HG03442 (cell line): Measurements from ENCODE around the gene PTPRG.

Source experiments
- ATAC-seq: cut with Tn5 transposase; IDR thresholded peaks from one replicate; pipeline ENCODE4 v1.9.1; 2021; ENCODE audit warnings: mild to moderate bottlenecking, moderate library complexity; ENCODE audit not compliant: unreplicated experiment

PTPRG gene

DNA sequence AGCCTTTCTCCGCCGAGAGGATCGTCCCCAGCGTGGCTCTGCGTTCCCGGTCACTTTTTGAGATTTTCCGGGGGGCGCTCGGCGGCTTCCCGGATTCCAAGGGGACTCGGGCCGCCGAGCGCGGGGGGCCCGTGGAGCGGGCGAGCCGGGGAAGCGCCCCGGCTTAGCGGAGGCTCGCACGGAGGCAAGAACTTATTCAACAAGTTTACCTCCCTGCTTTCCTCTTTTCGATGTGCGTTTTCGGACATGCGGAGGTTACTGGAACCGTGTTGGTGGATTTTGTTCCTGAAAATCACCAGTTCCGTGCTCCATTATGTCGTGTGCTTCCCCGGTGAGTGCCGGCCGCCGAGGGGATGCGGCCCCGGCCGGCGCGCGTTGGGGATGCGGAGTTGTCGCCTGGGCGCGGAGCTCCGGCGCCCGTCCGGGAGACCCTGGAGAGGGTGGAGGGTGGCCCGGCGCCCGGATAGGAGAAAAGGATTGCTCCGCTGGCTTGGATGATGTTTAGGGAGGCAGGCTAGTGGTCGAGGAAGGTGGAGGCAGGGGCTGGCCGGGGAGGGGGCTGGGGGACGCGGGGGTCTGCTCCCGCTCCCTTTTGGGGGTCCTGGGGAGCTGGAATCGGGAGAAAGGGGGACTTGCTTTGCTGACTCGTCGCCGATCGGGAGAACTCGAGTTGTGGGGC is 810 bp downstream of the PTPRG start:
- no peak for ATAC-seq

DNA sequence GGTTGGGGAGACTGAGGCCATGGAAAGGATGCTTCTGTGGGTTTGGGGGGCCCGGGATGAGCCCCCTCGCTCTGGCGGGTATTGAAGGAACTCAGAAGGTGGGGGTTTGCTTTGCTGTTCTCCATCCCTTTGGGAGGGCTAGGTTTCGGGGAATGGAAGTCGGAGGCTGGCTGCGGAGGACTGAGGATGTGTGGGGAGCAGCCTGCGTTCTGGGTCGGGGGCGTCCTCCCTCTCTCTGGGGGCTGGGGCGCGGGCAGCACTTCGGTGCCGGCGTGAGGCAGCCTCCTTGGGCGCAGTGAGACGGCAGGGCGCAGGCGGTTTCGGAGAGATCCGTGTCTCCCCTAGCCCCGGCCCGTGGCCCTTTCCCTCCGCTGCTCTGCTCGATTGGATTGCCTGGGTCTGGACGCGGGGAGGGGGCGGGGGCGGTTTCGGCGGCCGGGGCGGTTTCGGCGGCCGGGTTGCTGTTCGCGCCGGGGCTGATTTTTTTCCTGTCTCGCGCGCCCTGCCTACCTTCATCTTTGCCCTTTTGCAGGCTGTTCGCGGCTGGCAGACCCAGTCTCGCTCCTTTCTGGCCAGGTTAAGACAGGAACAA is 1.4 kb downstream of the PTPRG start:
- no peak for ATAC-seq

DNA sequence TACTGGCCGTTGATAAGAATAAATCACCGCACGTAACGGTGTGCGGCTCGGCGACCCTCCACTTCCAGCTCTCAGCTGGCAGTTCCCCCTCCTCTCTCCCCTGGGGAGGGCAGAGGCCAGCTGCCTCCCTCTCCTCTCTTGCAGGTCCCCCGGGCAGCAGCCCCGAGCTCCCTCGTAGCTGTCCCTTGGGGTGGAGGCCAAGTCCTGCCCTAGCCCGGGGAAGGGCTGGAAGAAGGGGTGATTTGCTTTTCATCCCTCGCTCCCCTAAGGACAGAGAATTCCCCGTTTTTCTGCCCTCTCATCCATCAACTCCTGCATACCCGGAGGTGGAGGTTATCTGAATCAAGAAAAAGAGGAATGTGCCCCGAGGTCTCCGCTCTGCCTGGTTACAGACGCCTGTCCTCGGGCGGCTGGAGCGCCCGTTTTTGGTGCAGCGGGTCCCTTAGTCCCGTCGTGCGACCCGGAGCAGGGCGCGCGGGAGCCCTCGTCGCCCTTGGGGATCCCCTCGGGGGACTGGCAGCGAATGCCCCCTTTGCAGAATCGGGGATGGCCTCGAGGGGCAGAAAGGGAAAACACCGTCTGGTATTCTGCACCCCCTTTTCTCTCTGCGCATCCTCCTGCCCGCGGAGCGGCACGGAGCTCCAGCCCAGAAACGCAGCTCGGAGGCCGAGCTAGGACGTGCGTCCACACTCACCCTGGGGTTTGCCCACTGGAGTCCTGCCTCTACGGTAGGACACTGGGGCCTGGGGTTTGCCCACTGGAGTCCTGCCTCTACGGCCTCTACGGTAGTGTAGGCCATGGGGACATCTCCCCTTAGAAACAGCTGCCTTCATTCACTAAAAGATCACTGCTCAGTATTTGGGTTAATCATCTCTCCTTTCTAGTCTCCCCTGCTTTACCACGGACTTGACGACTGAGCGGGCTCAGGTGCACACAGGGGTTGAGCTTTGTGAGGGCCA is 2.2 kb downstream of the PTPRG start:
- no peak for ATAC-seq

DNA sequence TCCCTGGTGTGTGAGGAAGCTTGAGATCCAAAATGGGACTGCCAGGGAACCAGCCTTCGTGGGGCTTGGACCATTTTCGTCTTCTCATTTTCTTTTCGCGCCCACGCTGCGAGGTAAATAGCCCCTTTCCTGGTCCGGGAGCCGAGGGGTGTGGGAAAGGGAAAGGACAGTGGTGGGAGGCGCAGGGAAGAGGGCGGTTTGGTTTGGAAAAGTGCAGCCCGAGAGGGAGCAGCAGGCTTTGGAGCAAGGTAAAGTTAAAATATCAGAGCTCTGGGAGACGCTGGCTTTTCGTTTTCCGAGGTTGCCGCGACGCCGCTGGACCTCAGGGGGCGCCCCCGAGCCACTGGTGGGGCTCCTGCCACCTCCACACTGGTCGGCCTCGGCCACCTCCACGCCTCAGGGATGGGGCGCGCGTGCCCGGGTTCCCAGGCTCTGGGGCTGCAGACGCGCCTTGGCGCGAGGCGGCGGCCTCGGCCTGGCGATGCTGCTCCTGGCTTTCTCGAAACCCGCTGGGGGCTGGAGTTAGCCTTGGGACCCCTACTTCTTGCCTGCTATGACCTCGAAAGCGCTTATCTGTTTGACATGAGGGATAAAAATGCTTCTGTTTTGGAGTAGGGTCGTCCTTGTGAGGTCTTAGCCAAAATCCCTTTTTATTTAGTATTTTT is 3.2 kb downstream of the PTPRG start:
- ATAC-seq, result no peak

DNA sequence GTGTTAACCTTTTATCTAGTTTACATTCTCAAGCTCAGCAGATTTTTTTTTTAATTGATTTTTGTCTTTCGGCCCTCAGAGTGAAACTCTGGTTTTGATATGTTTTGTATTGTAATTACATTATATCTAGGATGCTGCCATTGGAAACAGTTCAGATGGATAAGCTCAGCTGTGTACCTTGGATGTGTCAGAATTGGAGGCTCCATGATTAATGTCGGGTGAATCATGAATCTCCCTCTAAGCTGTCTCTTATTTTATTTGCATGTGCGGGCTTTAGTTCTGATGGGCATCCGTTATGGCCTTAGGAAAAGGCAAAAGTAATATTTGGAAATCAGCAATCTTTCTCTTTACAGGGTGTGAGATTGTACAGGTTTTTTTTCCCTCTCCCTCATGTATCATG is 4.2 kb downstream of the PTPRG start:
- ATAC-seq, result no peak

DNA sequence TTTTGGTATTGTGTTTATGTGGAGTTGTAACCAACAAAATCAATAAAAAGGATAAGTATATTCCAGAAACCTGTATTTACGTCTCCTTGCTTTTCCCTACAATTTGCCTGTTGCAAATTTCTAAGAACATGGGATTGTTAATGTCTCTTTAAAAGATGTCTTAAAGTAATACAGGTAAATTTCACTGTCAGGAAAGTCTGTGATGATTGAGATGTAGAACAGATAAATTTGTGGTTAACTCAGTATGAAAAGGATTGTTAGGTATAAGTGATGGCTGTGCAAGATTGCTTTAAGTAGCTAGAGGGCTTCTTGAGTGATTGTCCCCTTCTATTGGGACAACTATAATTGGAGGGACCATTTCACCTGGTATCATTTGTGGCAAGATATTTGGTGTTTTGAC is 6.8 kb downstream of the PTPRG start:
- ATAC-seq, result no peak

DNA sequence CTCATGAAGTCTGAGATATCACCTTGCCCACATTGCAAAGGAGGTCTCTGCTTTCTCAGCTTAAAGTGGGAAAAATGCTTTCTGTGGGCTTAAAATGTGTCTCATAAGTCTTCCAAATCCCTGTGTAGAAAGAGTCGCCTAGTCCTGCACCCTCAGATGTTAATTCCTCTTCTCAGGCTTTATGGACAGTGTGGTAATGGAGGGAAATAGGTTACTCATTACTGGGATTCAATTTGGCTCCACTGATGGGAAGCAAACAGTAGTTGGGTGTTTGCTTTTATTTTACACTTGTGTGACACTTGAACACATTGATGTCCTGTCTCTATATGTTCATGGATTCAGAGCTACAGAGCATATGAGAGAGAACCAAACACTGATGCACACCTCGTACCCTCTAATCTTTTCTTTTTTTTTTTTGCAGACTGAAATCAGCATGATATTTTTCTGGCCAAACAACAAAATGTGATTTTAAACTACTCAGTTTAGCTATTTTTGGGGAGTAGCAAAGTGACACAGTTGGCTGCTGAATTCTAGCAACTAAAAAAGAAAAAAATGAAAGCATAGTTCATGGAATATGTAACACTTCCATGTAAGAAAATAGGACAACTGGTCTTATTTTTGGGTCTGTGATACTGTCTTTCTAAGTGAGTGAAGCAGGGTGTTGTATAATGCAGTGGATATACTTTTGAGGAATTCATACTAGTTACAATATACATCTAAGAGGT is 8.6 kb downstream of the PTPRG start:
- ATAC-seq, result no peak

DNA sequence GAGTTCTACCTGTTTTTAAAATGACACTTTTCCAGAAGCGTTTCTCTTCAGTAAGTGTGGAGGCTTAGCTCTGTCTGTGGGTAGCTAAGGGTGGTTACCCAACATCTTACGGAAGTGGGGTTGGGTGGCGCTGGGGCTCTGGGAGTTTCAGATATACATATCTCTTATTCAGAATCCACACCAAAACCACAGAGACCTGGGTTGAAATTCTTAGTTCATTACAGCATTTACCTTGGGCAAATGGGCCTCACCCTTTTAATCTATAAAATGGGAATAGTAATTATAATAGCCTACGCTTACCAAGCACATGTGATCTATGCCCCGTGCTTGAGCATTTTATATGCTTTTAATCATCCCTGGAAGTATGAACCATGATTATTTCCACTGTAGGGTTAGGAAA is 9.4 kb downstream of the PTPRG start:
- no peak for ATAC-seq

DNA sequence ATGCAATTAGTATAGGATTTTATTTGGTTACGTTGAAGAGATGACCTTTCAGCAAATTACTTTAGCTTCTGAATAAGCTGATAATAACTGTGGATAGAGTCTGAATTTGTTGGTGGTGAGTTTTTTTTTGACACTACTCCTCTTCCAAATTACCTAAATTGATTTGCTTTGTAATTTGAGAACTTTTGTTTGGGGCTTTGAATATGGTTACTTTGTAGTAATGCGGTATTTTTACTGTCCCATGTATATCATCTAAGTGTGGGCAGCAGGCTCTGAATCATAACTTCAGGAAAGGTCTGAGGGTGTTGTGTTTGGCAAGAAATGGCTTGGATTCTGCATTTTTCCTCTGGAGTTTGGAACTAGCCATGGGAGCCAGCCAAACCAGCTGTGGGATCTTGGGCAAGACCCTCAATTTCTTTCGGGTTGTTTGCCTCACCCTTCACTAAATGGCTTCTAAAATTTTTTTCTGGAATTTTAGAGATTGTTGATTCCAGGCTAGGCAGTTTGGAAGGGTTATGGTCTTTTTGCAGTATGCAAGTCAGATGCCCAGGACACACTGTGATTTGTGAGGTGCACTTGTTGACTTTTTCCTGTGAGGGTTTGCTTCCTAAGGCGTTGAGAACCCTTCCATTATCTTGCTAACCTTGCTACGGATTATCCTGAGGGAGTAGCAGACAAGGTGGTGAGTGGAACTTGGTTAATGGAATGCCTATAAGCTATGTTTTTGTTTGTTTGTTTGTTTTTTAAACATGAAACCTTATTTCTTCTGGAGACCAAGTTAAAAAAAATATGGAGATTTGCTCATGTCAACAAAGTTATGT is 10.4 kb downstream of the PTPRG start:
- no peak for ATAC-seq

DNA sequence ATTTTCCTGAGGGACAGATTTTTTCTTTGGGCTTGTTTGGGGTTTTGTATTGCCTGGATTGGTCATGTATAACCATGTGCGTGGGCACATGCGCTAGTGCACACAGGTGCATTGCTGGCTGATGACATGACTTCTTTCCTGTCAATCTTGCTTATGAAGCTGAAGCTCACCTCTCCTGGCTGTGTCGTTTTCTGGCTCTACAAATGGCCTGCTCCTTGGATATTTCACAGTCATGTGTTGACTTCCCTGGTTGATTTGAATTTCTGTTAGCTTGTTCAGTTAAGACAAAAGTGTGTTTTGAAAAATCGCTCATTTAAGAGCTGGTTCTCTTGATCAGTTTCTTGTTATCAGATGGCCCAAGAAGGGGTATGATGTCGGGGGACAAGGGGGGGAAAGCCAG is 11.5 kb downstream of the PTPRG start:
- ATAC-seq, result no peak

DNA sequence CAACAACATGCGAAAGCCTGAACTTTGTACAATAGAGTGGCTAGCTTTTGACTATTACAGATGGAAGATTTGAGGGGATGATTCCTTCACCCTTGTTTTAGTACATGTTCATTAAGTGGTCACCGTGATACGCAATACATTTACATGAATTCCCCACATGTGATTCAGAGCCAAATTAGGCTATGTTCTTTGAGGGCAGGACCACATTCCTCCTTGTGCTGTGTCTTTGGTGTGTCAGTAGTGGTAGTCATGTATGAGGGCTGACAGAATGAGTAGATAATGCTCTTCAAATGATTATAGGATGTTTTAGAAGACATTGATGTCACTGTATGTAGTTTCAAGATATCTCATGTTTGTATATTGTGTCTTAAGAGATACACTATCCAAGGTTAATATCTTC is 12.1 kb downstream of the PTPRG start:
- ATAC-seq, result no peak

DNA sequence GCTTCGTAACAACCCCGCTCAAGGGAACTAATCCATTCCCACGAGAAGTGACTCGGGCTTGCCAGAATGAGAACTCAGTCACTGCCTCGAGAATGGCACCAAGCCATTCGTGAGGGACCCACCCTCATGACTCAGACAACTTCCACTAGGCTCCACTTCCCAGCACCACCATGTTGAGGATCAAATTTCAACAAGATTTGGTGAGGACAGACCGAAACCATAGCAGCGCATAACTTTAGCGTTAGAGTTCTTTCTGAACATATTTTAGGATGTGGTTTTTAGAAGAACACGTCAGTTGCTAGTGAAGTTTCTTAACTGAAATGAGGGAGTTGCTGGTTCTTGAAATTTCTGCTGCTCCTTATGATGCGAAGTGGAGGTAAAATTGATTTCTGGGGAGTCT is 13.5 kb downstream of the PTPRG start:
- no peak for ATAC-seq

DNA sequence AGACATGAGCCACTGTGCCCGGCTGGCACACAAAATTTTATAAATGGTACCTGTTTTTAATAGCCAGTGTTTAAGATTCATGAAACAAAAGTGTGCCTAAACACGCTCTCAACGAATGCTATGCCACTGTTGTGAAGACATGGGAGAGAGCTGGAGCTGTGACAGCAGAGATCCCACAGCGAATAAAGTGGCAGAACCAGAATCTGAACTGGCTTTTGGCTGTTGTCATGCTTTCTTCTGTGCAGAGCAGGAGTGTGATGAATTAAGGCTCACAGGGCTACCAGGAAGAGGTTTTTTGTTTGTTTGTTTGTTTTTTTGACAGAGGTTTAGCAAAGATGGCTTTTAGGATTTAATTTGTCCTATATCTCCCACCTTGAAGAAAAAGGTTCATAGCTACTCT is 14.5 kb downstream of the PTPRG start:
- ATAC-seq, result no peak

DNA sequence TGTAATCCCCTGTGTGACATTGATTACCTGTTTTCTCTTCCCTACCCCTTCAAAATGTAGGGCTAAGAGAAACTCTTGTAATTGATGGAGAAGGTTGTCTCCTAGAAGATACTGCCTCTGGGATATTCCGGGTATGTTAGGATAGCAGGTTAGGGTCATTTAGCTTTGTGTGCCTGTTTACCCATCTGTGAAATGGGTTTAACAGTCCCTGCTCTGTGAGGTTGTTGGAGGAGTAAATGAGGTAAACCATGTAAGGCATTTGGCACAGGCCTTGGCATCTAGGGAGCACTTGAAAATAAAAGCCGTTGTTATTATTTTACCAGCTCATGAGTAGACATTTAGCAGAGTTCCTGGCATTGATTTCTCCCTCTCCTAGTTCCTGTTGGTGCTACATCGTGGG is 16.4 kb downstream of the PTPRG start:
- no peak for ATAC-seq

DNA sequence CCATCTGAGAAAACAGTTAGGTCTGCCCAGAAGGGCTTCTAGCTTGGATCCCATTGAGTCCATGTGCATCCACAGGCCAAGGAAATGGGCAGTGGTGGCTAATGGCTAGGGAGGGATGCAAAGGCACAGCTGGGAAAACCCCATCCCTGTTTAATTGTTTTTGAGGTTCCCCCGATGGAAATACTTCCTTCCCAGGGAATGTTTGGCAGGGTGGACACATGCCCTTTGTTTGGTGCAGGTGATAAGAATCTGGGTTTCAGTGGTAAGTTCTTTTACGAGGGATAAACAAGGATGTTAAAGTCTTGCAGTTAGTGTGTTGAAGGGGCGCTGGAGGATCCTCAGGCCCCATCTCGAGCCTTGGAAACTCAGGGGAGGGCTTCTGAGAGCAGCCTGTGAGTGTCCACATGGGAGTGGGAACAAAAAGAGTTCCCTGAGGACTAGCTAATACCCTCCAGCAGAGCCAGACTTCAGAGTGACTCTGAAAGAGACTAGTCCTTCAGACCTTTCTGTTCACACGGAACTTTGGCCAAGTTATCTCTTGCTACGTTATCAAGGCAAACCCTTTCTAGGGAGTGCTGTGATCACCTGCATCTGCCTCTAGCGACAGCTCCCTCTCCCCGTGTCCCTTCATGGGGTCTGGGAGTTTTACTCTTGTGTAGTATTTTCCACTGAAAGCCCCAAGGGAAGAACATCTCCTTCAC is 17.4 kb downstream of the PTPRG start:
- no peak for ATAC-seq

DNA sequence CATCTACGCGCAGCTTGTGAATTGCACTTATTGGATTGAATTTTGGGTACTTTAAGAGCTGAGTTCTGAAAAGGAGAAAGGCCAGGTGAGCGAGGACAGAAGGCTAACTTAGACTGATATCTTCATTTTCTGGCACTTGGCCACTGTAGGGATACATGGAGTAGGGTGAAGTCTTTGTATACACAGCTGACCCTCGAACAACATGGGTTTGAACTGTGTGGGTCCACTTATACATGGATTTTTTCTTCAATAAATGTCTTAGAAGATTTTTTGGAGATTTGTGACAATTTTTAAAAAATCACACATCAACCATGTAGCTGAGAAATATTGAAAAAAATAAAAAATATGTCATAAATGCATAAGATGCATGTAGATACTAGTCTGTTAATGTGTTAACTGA is 18.3 kb downstream of the PTPRG start:
- ATAC-seq, result no peak

DNA sequence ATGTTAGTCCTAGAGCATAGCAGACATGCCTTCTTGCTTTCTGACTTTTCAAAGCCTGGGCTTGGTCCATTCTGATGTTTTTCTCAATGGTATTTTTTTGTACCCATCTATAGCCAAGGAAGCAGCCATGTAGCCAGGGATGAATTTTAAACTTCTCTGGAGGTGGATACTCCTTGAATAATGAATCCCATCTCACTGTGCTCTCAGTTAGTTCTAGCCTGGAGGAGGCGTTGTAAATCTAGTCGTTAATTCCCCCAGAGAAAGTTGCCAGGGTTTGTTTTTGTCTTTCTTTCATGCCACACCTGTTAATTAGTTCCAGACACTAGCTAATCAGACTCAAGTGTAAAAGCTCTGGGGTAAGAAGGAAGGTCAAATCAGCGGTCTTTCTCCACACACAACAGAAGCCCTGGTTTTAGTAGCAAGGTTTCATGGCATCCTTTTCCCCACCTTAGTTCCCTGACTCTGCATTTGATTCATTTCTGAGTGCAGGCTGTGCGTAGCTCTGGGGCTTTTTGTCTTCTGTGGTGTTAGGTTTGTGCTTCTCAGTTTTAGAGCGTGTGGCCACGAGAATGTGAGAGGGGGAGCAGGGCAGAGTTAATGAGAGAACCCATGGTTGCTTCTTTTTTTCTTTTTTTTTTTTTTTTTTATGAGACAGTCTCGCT is 19.7 kb downstream of the PTPRG start:
- no peak for ATAC-seq

DNA sequence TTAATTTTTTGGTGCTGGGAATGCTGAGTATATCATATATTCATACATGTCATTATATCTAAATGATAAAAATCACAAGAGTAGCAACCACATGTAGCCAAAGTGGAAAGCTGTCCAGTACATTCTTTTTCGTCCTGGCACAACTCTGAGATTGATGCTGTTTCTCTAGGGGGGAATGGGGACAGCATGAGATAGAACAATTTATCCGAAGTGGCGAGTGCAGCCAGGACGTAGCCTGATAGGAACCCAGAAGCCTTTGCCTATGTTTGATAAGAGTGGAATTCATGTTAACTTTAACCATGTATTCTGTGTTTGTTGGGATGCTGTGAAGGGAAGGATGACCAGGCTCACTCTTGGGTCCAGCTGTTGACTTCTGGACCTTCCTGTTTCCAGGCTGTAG is 20.9 kb downstream of the PTPRG start:
- ATAC-seq, result no peak

DNA sequence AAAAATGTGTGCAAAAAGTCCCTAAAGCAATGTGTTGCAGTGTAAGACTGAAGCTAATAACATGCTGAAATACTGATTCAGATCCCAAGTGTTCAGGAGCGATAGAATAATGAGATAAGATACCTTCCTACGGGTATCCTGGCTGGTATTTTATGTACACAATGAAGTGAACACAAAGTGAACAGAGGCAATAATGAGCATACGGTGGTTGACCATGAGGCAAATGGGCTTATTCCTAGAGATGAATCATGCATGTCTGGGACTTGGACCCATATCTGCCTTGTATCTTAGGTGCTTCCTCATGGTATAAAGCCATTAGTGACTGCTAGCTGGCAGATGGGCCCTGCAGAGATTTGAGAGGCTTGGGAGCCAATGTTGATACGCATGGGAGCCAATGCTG is 21.5 kb downstream of the PTPRG start:
- ATAC-seq, result no peak
